HAP-1 (cell line): ENCODE measurements around the gene GPSM3.

Experiments used
- DNase-seq, 2 experiments: peaks; one replicate each; pipeline ENCODE4 v3.0.0-alpha.2; 2016 to 2020; ENCODE audit warnings: low spot score in 2 of 2
- H3K27me3 ChIP-seq: fragments of 250-450 bp; sonication (Bioruptor Pico); 2 replicates; pipeline ENCODE4 v1.5.1; 2020; ENCODE audit warnings: low read depth, mild to moderate bottlenecking, moderate library complexity
- H3K36me3 ChIP-seq: fragments of 250-450 bp; sonication (Bioruptor Pico); replicated peaks from 2 replicates; pipeline ENCODE4 v1.5.1; 2020; ENCODE audit warnings: mild to moderate bottlenecking
- H3K4me1 ChIP-seq: fragments of 250-450 bp; sonication (Bioruptor Pico); 2 replicates; pipeline ENCODE4 v1.5.1; 2020; ENCODE audit warnings: mild to moderate bottlenecking
- H3K4me3 ChIP-seq: fragments of 250-450 bp; sonication (Bioruptor Pico); 2 replicates; pipeline ENCODE4 v1.5.1; 2020; ENCODE audit warnings: mild to moderate bottlenecking, moderate library complexity
- H3K9me3 ChIP-seq: fragments of 250-450 bp; sonication (Bioruptor Pico); 2 replicates; pipeline ENCODE4 v1.5.1; 2020; ENCODE audit warnings: mild to moderate bottlenecking, moderate library complexity
- in situ Hi-C: fragments of 300-500 bp; cut with MboI; formaldehyde crosslinking; loops from 3 replicates; pipeline ENCODE4 v1.14.3; 2020; ENCODE audit warnings: low sequenced_read_pairs, inconsistent platforms, mixed read lengths

The GPSM3 gene

DNA sequence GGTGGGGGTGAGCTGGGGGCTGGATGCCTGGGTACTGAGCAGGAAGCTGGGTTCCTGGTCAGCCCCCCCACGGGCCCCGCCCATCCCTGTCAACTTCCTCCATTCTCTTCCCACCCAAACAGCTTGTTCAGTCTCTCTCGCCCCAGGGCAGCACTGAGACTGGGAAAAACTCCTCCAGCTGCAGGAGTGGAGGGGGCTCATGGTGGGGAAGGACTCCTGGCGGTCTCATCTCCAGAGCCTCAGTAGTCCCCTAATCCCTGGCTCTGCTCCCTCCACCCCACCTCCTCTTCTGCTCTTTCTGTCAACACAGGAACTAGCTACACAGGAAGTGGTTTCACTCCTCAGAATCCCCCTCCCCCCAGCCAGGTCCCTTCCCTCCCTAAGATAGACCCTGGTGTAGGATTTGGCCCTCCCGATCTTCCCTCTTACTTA, at the start of gene GPSM3:
Gene GPSM3, minus strand, starts transcription at position 36 of the 432 bp plus-strand sequence. CDS start 130 bp downstream, outside the sequence.
- no peaks in the 10 kb centered on the region for H3K9me3 ChIP-seq
- H3K27me3 ChIP-seq: no peaks in the 10 kb centered on the region
- in situ Hi-C loops: no loop called here
- peaks cover 17% of the 10 kb centered on the region for H3K4me1 ChIP-seq
- H3K36me3 ChIP-seq: peaks cover 10% of the 10 kb centered on the region
- DNase-seq: peak in 1 of 2 experiments; percentile 40
- H3K4me3 ChIP-seq: no peak within 1 kb of the TSS

DNA sequence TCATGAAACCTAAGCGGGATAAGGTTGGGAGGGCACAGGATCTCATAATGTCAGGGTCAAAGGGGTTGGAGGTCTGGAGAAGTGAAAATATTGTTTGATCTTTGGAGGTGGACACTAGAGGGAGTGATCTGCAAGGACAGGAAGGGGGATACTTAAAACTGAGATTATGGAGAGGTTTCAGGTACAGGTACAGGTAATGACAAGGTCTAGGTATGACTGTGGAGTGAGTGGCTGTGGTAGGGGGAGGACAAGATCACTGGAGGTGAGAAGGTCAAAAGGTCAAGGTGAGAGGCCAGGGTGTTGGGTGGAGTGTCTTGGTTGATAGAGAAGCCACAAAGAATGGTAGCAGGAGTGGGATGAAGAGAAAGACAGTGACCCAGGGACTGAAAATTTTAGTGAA, 48.2 kb upstream of the GPSM3 start:
- no peak for DNase-seq
- no peaks in the 10 kb centered on the region for H3K27me3 ChIP-seq
- no peak overlapping the region for H3K4me3 ChIP-seq
- no peaks in the 10 kb centered on the region for H3K36me3 ChIP-seq
- in situ Hi-C loops: loop anchor here (5.0 to 25.0 kb wide), 2 partner anchors 172 to 547 kb away; no protein-coding TSS in a partner anchor
- no peaks in the 10 kb centered on the region for H3K9me3 ChIP-seq
- no peaks in the 10 kb centered on the region for H3K4me1 ChIP-seq

- Histone ChIP-seq H3K9me3 (no peaks in the 10 kb centered on the region), H3K4me1 (no peaks in the 10 kb centered on the region), H3K36me3 (no peaks in the 10 kb centered on the region), H3K27me3 (no peaks in the 10 kb centered on the region), H3K4me3 (no peak overlapping the region)
- no peak for DNase-seq
- in situ Hi-C loops: loop anchor here (25.0 kb wide), 1 partner anchor 548 kb away; no protein-coding TSS in a partner anchor
These were observed 47.0 kb upstream of the GPSM3 start for GRCh38 chr6:32239462-32239861.

DNA sequence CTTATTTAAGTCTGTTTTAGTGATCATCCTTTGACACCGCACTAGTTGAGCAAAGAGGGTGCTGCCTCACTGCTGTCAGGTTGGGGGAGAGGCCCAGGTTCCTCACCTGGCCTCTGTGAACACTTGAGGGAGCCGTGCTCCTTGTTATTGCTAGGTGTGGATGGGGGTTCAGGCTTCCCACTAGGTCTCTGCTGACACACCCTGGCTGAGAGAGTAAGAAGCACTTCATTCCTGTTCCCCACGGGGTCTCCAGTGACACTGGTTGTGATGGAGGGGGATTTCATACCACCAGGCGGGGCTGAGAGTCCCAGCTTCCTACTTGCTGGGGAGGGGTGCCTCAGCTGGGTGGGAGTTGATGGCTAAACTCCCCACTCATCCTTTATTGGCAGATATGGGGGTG, 42.5 kb upstream of the GPSM3 start:
- H3K36me3 ChIP-seq: no peaks in the 10 kb centered on the region
- no peaks in the 10 kb centered on the region for H3K9me3 ChIP-seq
- H3K4me1 ChIP-seq: no peaks in the 10 kb centered on the region
- H3K4me3 ChIP-seq: no peak overlapping the region
- in situ Hi-C loops: loop anchor here (25.0 kb wide), 1 partner anchor 552 kb away; no protein-coding TSS in a partner anchor
- DNase-seq: no peak
- H3K27me3 ChIP-seq: no peaks in the 10 kb centered on the region

DNA sequence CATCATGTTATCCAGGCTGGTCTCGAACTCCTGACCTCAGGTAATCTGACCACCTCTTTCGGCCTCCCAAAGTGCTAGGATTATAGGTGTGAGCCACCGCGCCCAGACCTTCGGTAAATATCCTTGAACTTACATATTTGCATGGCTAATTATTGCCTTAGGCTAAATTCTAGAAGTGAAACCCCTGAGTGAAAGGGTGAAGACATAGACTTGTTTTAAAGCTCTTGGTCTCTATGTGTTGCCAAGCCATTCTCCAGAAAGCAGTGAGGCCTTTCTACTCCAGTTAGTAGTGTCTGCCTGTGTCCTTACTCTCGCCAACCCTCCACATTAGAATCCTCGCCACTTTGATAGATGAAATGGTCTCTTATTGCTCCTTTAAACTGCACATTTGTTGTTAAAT, 34.0 kb upstream of the GPSM3 start:
- no peak for DNase-seq
- Histone ChIP-seq H3K4me1 (no peaks in the 10 kb centered on the region), H3K36me3 (no peaks in the 10 kb centered on the region), H3K27me3 (peaks cover 8% of the 10 kb centered on the region), H3K4me3 (no peak overlapping the region), H3K9me3 (no peaks in the 10 kb centered on the region)
- in situ Hi-C loops: loop anchor here (25.0 kb wide), 1 partner anchor 561 kb away; no protein-coding TSS in a partner anchor

- in situ Hi-C loops: loop anchor here (25.0 kb wide), 1 partner anchor 563 kb away; no protein-coding TSS in a partner anchor
These were observed 32.3 kb upstream of the GPSM3 start for GRCh38 chr6:32224696-32225095.

DNA sequence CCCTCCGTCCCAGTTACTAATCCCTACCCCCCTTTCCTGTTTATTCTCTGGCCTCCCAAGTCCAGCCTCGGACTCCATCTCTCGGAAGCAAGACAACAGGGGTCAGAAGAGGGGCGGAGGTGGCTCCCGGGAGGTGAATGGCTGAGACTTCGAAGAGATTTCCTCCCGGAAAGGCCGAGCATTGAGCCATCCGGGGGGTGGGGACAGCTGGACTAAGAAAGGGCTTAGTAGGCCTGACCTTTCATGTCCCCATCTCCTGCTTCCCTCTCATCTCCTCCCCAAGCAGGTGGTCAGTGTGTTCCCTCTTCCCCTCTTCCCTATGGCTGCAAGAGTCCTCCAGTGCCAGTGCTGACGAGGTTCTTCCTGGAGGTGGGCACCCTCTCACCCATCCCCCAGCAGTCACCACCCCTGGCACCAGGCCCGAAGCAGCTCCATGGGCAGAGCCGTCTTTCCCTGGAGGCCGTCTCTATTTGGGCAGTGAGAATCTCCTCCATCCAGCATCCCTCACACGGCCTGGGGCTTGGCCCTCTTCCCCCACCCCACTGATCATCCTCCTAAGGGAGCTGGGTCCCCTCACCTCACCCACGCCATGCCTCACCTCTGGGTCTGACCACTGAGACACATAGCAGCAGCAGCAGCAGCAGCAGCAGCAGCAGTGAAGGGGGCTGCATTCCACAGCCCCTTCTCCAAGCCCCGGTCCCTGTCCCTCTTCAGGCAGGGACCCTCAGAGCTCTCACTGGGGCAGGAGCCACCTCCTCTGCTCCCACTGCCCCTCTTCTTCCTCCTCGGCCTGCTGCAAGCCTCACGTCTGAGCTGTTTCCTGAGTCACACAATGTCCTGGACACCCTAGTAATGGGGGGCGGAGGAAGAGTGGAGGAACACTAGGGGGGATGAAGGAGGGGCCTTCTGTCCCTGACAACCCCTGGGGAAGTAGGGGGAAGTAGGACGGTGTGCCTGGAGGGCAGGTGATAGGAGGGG, 31.1 kb upstream of the GPSM3 start, which contains the start of gene NOTCH4:
Gene NOTCH4, minus strand, starts transcription at position 810 of the 978 bp plus-strand sequence. Its CDS starts 139 bp downstream, at position 671.
- peaks cover 8% of the 10 kb centered on the region for H3K27me3 ChIP-seq
- in situ Hi-C loops: no loop called here
- no peak for DNase-seq
- no peaks in the 10 kb centered on the region for H3K4me1 ChIP-seq
- no peaks in the 10 kb centered on the region for H3K9me3 ChIP-seq
- H3K36me3 ChIP-seq: no peaks in the 10 kb centered on the region
- no peak within 1 kb of the TSS for H3K4me3 ChIP-seq

More at GRCh38 chr6:32224696-32225095, 32.3 kb upstream of the GPSM3 start:
- H3K9me3 ChIP-seq: no peaks in the 10 kb centered on the region
- H3K27me3 ChIP-seq: peaks cover 8% of the 10 kb centered on the region
- no peaks in the 10 kb centered on the region for H3K36me3 ChIP-seq
- no peak for DNase-seq
- H3K4me3 ChIP-seq: no peak overlapping the region
- no peaks in the 10 kb centered on the region for H3K4me1 ChIP-seq

- Histone ChIP-seq H3K27me3 (peaks cover 8% of the 10 kb centered on the region), H3K4me1 (no peaks in the 10 kb centered on the region), H3K4me3 (no peak overlapping the region), H3K9me3 (no peaks in the 10 kb centered on the region), H3K36me3 (no peaks in the 10 kb centered on the region)
- in situ Hi-C loops: no loop called here
- DNase-seq: no peak
These were observed 30.1 kb upstream of the GPSM3 start for GRCh38 chr6:32222333-32223230.

GRCh38 chr6:32220021-32220420, 27.6 kb upstream of the GPSM3 start:
- peaks cover 8% of the 10 kb centered on the region for H3K27me3 ChIP-seq

DNA sequence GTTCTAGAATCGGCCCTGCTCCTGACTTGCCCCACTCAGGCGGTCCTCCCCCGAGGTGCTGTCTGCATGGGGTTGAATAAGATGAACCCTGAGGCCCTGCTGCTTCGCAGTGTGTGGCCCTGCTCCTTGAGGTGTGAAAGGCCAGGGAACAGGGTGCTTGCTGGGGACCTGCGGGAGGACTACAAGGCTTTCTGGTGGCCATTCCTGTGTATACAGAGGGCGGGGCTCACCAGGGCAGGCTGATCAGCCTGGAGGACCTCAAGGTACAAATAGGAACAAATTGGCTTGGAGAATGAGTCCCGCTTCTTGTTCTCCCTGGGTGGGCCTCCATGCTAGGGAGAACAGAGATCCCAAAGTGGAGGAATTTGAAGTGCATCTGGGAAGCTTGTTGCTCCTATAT, 25.7 kb upstream of the GPSM3 start:
- H3K4me3 ChIP-seq: no peak overlapping the region
- H3K4me1 ChIP-seq: no peaks in the 10 kb centered on the region
- H3K9me3 ChIP-seq: no peaks in the 10 kb centered on the region
- in situ Hi-C loops: no loop called here
- no peaks in the 10 kb centered on the region for H3K36me3 ChIP-seq
- DNase-seq: no peak
- peaks cover 8% of the 10 kb centered on the region for H3K27me3 ChIP-seq

More at GRCh38 chr6:32220021-32220420, 27.6 kb upstream of the GPSM3 start:
- Histone ChIP-seq H3K4me3 (no peak overlapping the region), H3K9me3 (no peaks in the 10 kb centered on the region), H3K36me3 (no peaks in the 10 kb centered on the region), H3K4me1 (no peaks in the 10 kb centered on the region)
- no peak for DNase-seq
- in situ Hi-C loops: no loop called here

DNA sequence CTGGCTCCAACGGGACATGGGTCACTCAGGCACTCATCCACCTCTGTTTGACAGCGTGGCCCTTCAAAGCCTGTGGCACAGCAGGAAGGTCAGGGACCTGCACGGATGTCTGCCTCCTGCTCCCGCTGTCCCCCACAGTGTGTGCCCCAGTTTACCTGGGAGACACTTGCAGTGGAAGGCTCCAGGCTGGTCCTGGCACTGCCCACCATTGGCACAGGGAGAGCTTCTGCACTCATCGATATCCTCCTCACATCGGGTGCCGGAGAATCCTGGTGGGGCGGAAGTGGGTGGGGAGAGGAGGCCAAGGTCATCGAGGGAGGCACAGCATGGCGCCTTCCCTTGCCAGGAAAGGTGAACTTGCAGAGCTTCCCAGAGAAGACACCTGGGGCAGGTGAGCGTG, 24.6 kb upstream of the GPSM3 start:
- no peaks in the 10 kb centered on the region for H3K9me3 ChIP-seq
- no peaks in the 10 kb centered on the region for H3K4me1 ChIP-seq
- in situ Hi-C loops: no loop called here
- no peak for DNase-seq
- H3K36me3 ChIP-seq: no peaks in the 10 kb centered on the region
- H3K27me3 ChIP-seq: peaks cover 5% of the 10 kb centered on the region
- no peak overlapping the region for H3K4me3 ChIP-seq

DNA sequence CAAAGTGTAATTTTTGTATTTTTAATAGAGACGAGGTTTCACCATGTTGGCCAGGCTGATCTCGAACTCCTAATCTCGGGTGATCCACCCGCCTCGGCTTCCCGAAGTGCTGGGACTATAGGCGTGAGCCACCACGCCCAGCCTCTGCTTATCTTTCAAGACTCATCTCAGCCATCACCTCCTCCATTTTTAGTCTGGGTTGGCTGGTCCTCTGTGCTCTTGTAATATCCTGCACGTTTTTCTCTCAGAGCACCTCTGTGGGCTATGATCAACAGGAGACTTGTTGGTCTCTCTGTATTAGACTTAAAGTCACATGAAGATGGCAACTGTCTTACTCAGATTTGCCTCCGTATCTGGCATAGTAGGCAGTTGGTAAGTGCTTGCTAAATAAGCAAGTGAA, 23.8 kb upstream of the GPSM3 start:
- Histone ChIP-seq H3K4me1 (no peaks in the 10 kb centered on the region), H3K4me3 (no peak overlapping the region), H3K27me3 (no peaks in the 10 kb centered on the region), H3K36me3 (no peaks in the 10 kb centered on the region), H3K9me3 (no peaks in the 10 kb centered on the region)
- DNase-seq: no peak
- in situ Hi-C loops: no loop called here

- no peak overlapping the region for H3K4me3 ChIP-seq
- in situ Hi-C loops: no loop called here
- no peaks in the 10 kb centered on the region for H3K9me3 ChIP-seq
- no peaks in the 10 kb centered on the region for H3K27me3 ChIP-seq
- H3K36me3 ChIP-seq: no peaks in the 10 kb centered on the region
- DNase-seq: no peak
- H3K4me1 ChIP-seq: no peaks in the 10 kb centered on the region
These were observed 23.2 kb upstream of the GPSM3 start for GRCh38 chr6:32215617-32216016.
